ENCODE results near the gene HINFP.
"Not testable (repeated sequence)": the region's sequence is repeated elsewhere in the genome, so short reads cannot be mapped to it uniquely, and the experiment has no call there.

Gene HINFP

GRCh38 chr11:119118946-119119345, 2.4 kb upstream of the HINFP start:
- no peak for DNase-seq

- DNase-seq = no peak
Observed at GRCh38 chr11:119120639-119121007, 757 bp upstream of the HINFP start.

- no peak for DNase-seq
Observed at GRCh38 chr11:119121811-119122124, 388 bp downstream of the HINFP start.

- DNase-seq = no peak
Observed at GRCh38 chr11:119125821-119126220, 4.4 kb downstream of the HINFP start.

- DNase-seq = no peak
Observed at GRCh38 chr11:119126675-119127268, 5.4 kb downstream of the HINFP start.

- DNase-seq = no peak
Observed at GRCh38 chr11:119130662-119131061, 9.3 kb downstream of the HINFP start.

GRCh38 chr11:119134389-119134978, 13.1 kb downstream of the HINFP start:
- no peak for DNase-seq

- DNase-seq = not testable (repeated sequence)
Observed at GRCh38 chr11:119139276-119139675, 17.9 kb downstream of the HINFP start.

GRCh38 chr11:119144825-119145486, 23.6 kb downstream of the HINFP start:
- peak; percentile 3 for DNase-seq

- DNase-seq = no peak
Observed at GRCh38 chr11:119145551-119145950, 24.2 kb downstream of the HINFP start.

- DNase-seq = no peak
Observed at GRCh38 chr11:119147604-119148333, 26.4 kb downstream of the HINFP start.

GRCh38 chr11:119148720-119149017, 27.3 kb downstream of the HINFP start:
- DNase-seq = no peak

- DNase-seq = no peak
Observed at GRCh38 chr11:119149018-119149785, 27.8 kb downstream of the HINFP start, which contains the start of gene ABCG4. TSS of gene ABCG4 (plus strand) at chr11:119149052. CDS start at chr11:119149966, 914 bp downstream.

GRCh38 chr11:119149786-119150275, 28.5 kb downstream of the HINFP start:
- no peak for DNase-seq

- no peak for DNase-seq
Observed at GRCh38 chr11:119152043-119152442, 30.7 kb downstream of the HINFP start.

GRCh38 chr11:119152604-119153003, 31.2 kb downstream of the HINFP start:
- DNase-seq = no peak

GRCh38 chr11:119153049-119153818, 31.9 kb downstream of the HINFP start:
- no peak for DNase-seq

GRCh38 chr11:119154178-119154577, 32.8 kb downstream of the HINFP start:
- DNase-seq = no peak

- DNase-seq = no peak
Observed at GRCh38 chr11:119155733-119156492, 34.5 kb downstream of the HINFP start.

GRCh38 chr11:119156496-119156895, 35.1 kb downstream of the HINFP start:
- no peak for DNase-seq

- no peak for DNase-seq
Observed at GRCh38 chr11:119157063-119157462, 35.7 kb downstream of the HINFP start.

GRCh38 chr11:119158467-119158866, 37.1 kb downstream of the HINFP start:
- DNase-seq = no peak
